ENCODE measurements around the gene TASOR2. TPM values are rescaled to one million over a fixed set of nuclear protein-coding genes. Genes with fewer than 3 reads are reported as not detected.

TASOR2 gene
- total and polyA plus RNA-seq, 2 donors (not counting 3 experiments of a cell fraction or from before 2014, with no cell fraction given): 13.6 to 49.9 TPM

DNA sequence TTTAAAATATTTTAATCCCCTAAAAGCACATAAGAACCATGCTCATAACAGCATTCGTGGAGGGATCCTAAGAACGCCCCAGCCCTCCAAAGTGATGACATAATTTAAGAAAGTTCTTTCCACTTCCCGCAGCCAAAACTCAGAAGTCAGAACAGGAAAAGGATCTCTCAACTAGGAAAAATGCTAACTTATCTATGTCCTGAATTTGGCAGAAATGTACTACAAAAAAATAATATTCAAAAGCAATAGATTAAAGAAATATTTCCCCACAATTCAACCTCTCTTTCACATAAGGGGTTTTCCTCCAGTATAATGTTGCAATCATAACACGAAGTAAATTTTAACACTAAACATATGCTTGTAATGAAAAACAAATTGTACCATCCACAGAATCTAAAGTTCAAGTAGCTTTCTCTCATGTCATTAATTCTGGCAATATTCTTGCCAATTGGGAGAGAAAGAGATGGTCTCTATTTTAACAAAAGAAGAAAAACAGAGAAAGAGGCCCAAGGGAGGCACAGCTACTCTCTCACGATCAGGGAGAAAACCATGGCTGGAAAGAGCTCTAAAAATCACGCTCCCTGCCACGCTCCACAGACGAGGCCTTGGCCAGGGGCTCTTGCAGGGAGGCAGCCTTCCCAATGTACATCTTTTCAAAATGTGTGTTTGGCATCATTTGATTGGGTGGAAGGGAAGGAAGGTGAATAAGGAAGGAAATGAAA lies 41.1 kb upstream of the TASOR2 start:
- ChIA-PET CTCF (interaction anchor here (0.6 to 5.6 kb wide), 2 partner anchors 14 to 208 kb away, joined by 3 to 21 read pairs; no protein-coding TSS in a partner anchor), POLR2A (no interaction called here)
- no peaks in the 10 kb centered on the region for H3K79me2 ChIP-seq (ENCODE audit: control insufficient read depth, insufficient read depth, low read length)
- TF ChIP-seq, protein P1, sequence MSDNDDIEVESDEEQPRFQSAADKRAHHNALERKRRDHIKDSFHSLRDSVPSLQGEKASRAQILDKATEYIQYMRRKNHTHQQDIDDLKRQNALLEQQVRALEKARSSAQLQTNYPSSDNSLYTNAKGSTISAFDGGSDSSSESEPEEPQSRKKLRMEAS (IDR thresholded peaks at IDR 0.05; ENCODE audit: insufficient read depth, insufficient read length): no peak
- TF ChIP-seq EZH2 (IDR thresholded peaks at IDR 0.05; ENCODE audit: borderline replicate concordance, low read depth, low read length, severe bottlenecking): no peak
- no peak for TF ChIP-seq FOS (IDR thresholded peaks at IDR 0.05; ENCODE audit: borderline replicate concordance, insufficient read depth, low read length)
- TF ChIP-seq, protein P2, sequence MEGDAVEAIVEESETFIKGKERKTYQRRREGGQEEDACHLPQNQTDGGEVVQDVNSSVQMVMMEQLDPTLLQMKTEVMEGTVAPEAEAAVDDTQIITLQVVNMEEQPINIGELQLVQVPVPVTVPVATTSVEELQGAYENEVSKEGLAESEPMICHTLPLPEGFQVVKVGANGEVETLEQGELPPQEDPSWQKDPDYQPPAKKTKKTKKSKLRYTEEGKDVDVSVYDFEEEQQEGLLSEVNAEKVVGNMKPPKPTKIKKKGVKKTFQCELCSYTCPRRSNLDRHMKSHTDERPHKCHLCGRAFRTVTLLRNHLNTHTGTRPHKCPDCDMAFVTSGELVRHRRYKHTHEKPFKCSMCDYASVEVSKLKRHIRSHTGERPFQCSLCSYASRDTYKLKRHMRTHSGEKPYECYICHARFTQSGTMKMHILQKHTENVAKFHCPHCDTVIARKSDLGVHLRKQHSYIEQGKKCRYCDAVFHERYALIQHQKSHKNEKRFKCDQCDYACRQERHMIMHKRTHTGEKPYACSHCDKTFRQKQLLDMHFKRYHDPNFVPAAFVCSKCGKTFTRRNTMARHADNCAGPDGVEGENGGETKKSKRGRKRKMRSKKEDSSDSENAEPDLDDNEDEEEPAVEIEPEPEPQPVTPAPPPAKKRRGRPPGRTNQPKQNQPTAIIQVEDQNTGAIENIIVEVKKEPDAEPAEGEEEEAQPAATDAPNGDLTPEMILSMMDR (IDR thresholded peaks at IDR 0.05; ENCODE audit: extremely low read depth in 1 of 2, insufficient read depth in 1 of 2, low read depth in 1 of 2, low read length in 2 of 2): no peak
- TF ChIP-seq POLR2A (IDR thresholded peaks at IDR 0.05; ENCODE audit: low read depth, low read length): no peak
- TF ChIP-seq POLR2AphosphoS5 (IDR thresholded peaks at IDR 0.05; ENCODE audit: insufficient read depth, low read depth, low read length): no peak
- no peak for TF ChIP-seq GATA2 (IDR thresholded peaks at IDR 0.05; ENCODE audit: insufficient read depth, insufficient read length, low read depth, low read length)
- H2AFZ ChIP-seq (ENCODE audit: low read depth, low read length): no peak overlapping the region
- no peak overlapping the region for H3K4me3 ChIP-seq (replicated peaks in 1 of 3; ENCODE audit: insufficient read depth in 1 of 3, low read depth in 1 of 3, low read length in 3 of 3)
- no peaks in the 10 kb centered on the region for H3K9me1 ChIP-seq (replicated peaks; ENCODE audit: control insufficient read depth, extremely low read depth, insufficient read depth, low read length)
- no peak for DNase-seq (ENCODE audit: low read depth, low spot score)
- H3K4me1 ChIP-seq (ENCODE audit: control insufficient read depth, extremely low read depth, insufficient read depth, low read length): no peaks in the 10 kb centered on the region
- no peak overlapping the region for H3K4me2 ChIP-seq (ENCODE audit: insufficient read depth, low read length)
- dilution Hi-C loops (cut with MboI; ENCODE audit: extremely low pct_ligation_motif_present, low sequenced_read_pairs) (no loop called here), intact Hi-C loops (cut with micrococcal nuclease) (no loop called here)
- BruUV-seq (replicated peaks): no TSS peak
- FAIRE-seq: no peak
- no peaks in the 10 kb centered on the region for H3K9me3 ChIP-seq (replicated peaks; ENCODE audit: control insufficient read depth, insufficient read depth, low read length)
- H3K9ac ChIP-seq (replicated peaks; ENCODE audit: extremely low read depth, insufficient read depth, low read length): no peak overlapping the region
- H4K20me1 ChIP-seq (replicated peaks; ENCODE audit: control insufficient read depth, extremely low read depth, insufficient read depth, low read length): no peaks in the 10 kb centered on the region
- no peaks in the 10 kb centered on the region for H3K27me3 ChIP-seq (ENCODE audit: control insufficient read depth in 2 of 2, insufficient read depth in 2 of 2, low read length in 2 of 2)
- H3K27ac ChIP-seq (ENCODE audit: insufficient read depth, low read depth, low read length): no peak overlapping the region
- H3K36me3 ChIP-seq (ENCODE audit: control insufficient read depth in 2 of 2, extremely low read depth in 1 of 2, insufficient read depth in 2 of 2, low read length in 2 of 2): peaks cover 0 to 12% of the 10 kb centered on the region in 2 experiments
